Measurements from ENCODE around the gene BBX.

DNA sequence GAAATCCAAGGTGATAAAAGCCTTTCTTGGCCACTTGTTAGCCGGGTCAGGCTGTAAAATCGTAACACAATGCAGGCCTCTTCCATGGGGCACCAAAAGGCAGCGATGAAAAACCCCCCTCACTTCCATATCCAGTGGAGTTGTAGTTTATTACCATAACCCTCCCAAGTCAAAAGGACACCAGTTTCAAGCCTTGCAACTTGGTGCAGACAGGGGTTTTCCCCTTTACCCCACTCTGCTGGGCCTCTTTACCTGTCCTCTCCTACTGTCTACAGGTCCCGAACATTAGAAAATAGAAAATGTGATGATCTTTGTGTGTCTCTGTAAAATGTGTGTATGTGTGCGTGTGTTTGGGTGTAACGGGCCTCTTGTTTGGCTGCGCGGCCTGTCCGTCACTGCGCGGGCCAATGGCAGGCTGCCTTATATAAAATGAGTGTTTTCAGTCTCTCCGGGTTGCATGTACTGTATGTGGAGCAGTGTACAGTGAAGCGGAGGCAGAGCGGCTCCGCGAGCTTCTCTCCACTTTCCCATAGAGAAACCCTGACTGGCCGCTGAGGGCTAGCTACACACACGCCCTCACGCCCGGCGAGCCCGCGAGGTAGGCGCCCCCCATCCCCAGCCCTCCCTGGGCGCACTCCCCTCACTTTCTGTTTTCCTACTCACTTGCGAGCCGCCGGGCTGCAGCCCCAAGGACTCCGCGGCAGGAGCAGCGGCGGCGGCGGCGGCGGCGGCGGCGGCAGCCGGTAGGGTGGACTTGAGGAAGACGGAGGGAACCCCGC, at the start of gene BBX:
- TF ChIP-seq, protein P1, sequence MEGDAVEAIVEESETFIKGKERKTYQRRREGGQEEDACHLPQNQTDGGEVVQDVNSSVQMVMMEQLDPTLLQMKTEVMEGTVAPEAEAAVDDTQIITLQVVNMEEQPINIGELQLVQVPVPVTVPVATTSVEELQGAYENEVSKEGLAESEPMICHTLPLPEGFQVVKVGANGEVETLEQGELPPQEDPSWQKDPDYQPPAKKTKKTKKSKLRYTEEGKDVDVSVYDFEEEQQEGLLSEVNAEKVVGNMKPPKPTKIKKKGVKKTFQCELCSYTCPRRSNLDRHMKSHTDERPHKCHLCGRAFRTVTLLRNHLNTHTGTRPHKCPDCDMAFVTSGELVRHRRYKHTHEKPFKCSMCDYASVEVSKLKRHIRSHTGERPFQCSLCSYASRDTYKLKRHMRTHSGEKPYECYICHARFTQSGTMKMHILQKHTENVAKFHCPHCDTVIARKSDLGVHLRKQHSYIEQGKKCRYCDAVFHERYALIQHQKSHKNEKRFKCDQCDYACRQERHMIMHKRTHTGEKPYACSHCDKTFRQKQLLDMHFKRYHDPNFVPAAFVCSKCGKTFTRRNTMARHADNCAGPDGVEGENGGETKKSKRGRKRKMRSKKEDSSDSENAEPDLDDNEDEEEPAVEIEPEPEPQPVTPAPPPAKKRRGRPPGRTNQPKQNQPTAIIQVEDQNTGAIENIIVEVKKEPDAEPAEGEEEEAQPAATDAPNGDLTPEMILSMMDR (conservative IDR thresholded peaks at IDR 0.05; ENCODE audit: low read depth, low read length) = no peak
- no peak for TF ChIP-seq EZH2 (IDR thresholded peaks at IDR 0.05; ENCODE audit: low read length, unreplicated experiment)
- TF ChIP-seq EZH2phosphoT487 (IDR thresholded peaks at IDR 0.05; ENCODE audit: borderline replicate concordance, low read length) = no peak
